Measurements from ENCODE around the gene LCE1A.

The LCE1A gene

GRCh38 chr1:152870831-152871730 is 43.8 kb downstream of the LCE1A start:
- DNase-seq (ENCODE audit: low read depth, low spot score) = no peak

GRCh38 chr1:152871731-152872126 is 44.5 kb downstream of the LCE1A start:
- no peak for DNase-seq (ENCODE audit: low read depth, low spot score)

GRCh38 chr1:152873495-152873894 is 46.2 kb downstream of the LCE1A start:
- DNase-seq (ENCODE audit: low read depth, low spot score) = no peak

GRCh38 chr1:152876827-152877226 is 49.6 kb downstream of the LCE1A start:
- no peak for DNase-seq (ENCODE audit: low read depth, low spot score)
